CD1c-positive myeloid dendritic cell (primary cell): Measurements from ENCODE around the gene HEATR5A.
"Not testable (repeated sequence)": the region's sequence is repeated elsewhere in the genome, so short reads cannot be mapped to it uniquely, and the experiment has no call there.

Source experiments
- DNase-seq: peaks from one replicate; pipeline ENCODE4 v3.0.0-alpha.2; 2016; ENCODE audit errors: extremely low spot score

The HEATR5A gene

GRCh38 chr14:31420319-31421111, at the start of gene HEATR5A:
Gene HEATR5A, minus strand, starts transcription at chr14:31420550. Its CDS starts 17,575 bp downstream, at chr14:31402975.
- peak; percentile 95 for DNase-seq

GRCh38 chr14:31466554-31466953, 46.2 kb upstream of the HEATR5A start:
- DNase-seq: no peak

- no peak for DNase-seq
Observed at GRCh38 chr14:31465111-31465510, 44.8 kb upstream of the HEATR5A start.

- DNase-seq: not testable (repeated sequence)
Observed at GRCh38 chr14:31462450-31462849, 42.1 kb upstream of the HEATR5A start.

- no peak for DNase-seq
Observed at GRCh38 chr14:31461545-31461944, 41.2 kb upstream of the HEATR5A start.

- no peak for DNase-seq
Observed at GRCh38 chr14:31457665-31458659, 37.6 kb upstream of the HEATR5A start.

GRCh38 chr14:31456841-31457664, 36.7 kb upstream of the HEATR5A start, which contains the start of gene DTD2:
Gene DTD2, minus strand, starts transcription at chr14:31457506. Its CDS starts 113 bp downstream, at chr14:31457393.
- DNase-seq: peak; percentile 98

- peak; percentile 38 for DNase-seq
Observed at GRCh38 chr14:31449971-31450610, 29.7 kb upstream of the HEATR5A start.

- DNase-seq: no peak
Observed at GRCh38 chr14:31449136-31449535, 28.8 kb upstream of the HEATR5A start.

GRCh38 chr14:31445703-31446102, 25.4 kb upstream of the HEATR5A start:
- DNase-seq: no peak

GRCh38 chr14:31442284-31442683, 21.9 kb upstream of the HEATR5A start:
- DNase-seq: no peak

GRCh38 chr14:31441273-31442111, 21.1 kb upstream of the HEATR5A start:
- DNase-seq: no peak

- DNase-seq: no peak
Observed at GRCh38 chr14:31440280-31440679, 19.9 kb upstream of the HEATR5A start.

GRCh38 chr14:31439561-31439960, 19.2 kb upstream of the HEATR5A start:
- DNase-seq: no peak

GRCh38 chr14:31437045-31437691, 16.8 kb upstream of the HEATR5A start:
- not testable (repeated sequence) for DNase-seq

GRCh38 chr14:31435276-31435675, 14.9 kb upstream of the HEATR5A start:
- no peak for DNase-seq

- no peak for DNase-seq
Observed at GRCh38 chr14:31430634-31431264, 10.4 kb upstream of the HEATR5A start.

- DNase-seq: no peak
Observed at GRCh38 chr14:31429791-31430190, 9.4 kb upstream of the HEATR5A start.

- no peak for DNase-seq
Observed at GRCh38 chr14:31428011-31428410, 7.7 kb upstream of the HEATR5A start.
